Measurements from ENCODE around the gene CLDN20.

DNA sequence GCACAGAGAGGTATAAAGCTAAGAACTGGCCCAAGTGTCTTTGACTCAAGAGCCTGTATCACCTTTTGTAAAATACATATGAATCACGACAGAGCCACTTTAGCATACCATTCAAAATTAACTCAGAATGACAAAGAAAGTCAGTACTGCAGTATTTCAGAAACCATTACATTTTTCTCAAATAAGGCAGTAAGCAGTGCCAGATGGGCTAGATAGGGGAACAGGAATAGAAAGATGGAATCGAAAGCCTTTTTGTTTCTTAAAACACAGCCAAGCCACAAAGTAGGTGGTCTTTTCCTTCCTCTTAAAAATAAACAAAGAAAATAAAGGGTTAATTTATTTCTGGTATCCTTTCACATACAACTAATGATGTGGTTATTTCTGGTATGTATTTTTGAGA is 10.3 kb downstream of the CLDN20 start:
- no peak for TF ChIP-seq ZSCAN16 (tag by site-specific recombination; IDR thresholded peaks at IDR 0.05)
- no peak for TF ChIP-seq YY1 (tag by site-specific recombination; IDR thresholded peaks at IDR 0.05)
- TF ChIP-seq, protein P1, sequence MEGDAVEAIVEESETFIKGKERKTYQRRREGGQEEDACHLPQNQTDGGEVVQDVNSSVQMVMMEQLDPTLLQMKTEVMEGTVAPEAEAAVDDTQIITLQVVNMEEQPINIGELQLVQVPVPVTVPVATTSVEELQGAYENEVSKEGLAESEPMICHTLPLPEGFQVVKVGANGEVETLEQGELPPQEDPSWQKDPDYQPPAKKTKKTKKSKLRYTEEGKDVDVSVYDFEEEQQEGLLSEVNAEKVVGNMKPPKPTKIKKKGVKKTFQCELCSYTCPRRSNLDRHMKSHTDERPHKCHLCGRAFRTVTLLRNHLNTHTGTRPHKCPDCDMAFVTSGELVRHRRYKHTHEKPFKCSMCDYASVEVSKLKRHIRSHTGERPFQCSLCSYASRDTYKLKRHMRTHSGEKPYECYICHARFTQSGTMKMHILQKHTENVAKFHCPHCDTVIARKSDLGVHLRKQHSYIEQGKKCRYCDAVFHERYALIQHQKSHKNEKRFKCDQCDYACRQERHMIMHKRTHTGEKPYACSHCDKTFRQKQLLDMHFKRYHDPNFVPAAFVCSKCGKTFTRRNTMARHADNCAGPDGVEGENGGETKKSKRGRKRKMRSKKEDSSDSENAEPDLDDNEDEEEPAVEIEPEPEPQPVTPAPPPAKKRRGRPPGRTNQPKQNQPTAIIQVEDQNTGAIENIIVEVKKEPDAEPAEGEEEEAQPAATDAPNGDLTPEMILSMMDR (tag by site-specific recombination; IDR thresholded peaks at IDR 0.05), result no peak
- no peak for TF ChIP-seq ZNF777 (tag by site-specific recombination; IDR thresholded peaks at IDR 0.05; ENCODE audit: borderline replicate concordance)
- TF ChIP-seq HOXA7 (CRISPR knock-in tag; IDR thresholded peaks at IDR 0.05; ENCODE audit: borderline replicate concordance), result no peak
